AG09309 (cell line): Measurements from ENCODE around the gene CACNA1H.

ENCODE experiments used
- DNase-seq: peaks from one replicate; pipeline ENCODE4 v3.0.0-alpha.2; 2010; ENCODE audit warnings: low read depth
- H3K4me3 ChIP-seq: 2 replicates; pipeline ENCODE4 v1.5.1; 2011; ENCODE audit warnings: mild to moderate bottlenecking, low read depth, low read length, moderate library complexity; ENCODE audit not compliant: control insufficient read depth
- CTCF ChIP-seq: IDR thresholded peaks from 2 replicates; pipeline ENCODE4 v1.5.1; 2011; ENCODE audit warnings: mild to moderate bottlenecking, low read depth, low read length, inconsistent platforms; ENCODE audit not compliant: insufficient read depth, control insufficient read depth; ENCODE audit errors: missing control alignments

CACNA1H gene

GRCh38 chr16:1211451-1212268 lies 58.8 kb downstream of the CACNA1H start:
- no peak overlapping the region for H3K4me3 ChIP-seq
- TF ChIP-seq CTCF, result no peak
- no peak for DNase-seq

GRCh38 chr16:1212616-1213194 lies 59.8 kb downstream of the CACNA1H start:
- TF ChIP-seq CTCF, result no peak
- DNase-seq, result no peak

GRCh38 chr16:1213231-1213630 lies 60.3 kb downstream of the CACNA1H start:
- H3K4me3 ChIP-seq, result no peak overlapping the region
- no peak for DNase-seq
- TF ChIP-seq CTCF, result no peak

More at GRCh38 chr16:1212616-1213194, 59.8 kb downstream of the CACNA1H start:
- no peak overlapping the region for H3K4me3 ChIP-seq

GRCh38 chr16:1213796-1214372 lies 61.0 kb downstream of the CACNA1H start:
- no peak overlapping the region for H3K4me3 ChIP-seq
- no peak for DNase-seq
- TF ChIP-seq CTCF, result no peak

DNA sequence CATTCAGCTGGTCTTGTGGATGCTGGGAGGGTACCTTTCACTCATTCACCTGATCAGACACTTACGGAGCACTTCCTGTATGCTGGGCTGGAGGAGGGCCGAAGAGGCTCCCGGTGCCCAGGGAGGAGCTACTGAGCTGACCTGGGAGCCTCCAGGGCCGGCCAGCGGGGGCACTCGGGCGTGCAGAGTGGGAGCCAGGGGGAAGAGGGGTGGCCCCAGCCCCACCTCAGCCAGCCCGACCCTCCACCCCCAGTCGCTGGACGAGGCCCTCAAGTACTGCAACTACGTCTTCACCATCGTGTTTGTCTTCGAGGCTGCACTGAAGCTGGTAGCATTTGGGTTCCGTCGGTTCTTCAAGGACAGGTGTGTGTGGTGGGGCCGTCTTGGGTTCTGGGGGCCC lies 61.8 kb downstream of the CACNA1H start:
- TF ChIP-seq CTCF, result no peak
- no peak for DNase-seq
- H3K4me3 ChIP-seq, result no peak overlapping the region

- DNase-seq, result no peak
- TF ChIP-seq CTCF, result no peak
- H3K4me3 ChIP-seq, result no peak overlapping the region
Observed at GRCh38 chr16:1215574-1216295, 62.8 kb downstream of the CACNA1H start.
